RWPE2 (cell line): ENCODE measurements around the gene MDK.
"Not testable (repeated sequence)": the region's sequence is repeated elsewhere in the genome, so short reads cannot be mapped to it uniquely, and the experiment has no call there.

Experiments
- ATAC-seq: fragments of 200-7000 bp; cut with Tn5 transposase; 3 replicates; pipeline ENCODE4 v1.9.1; 2021; ENCODE audit warnings: low read depth
- DNase-seq: peaks from one replicate; pipeline ENCODE4 v3.0.0-alpha.2; 2020; ENCODE audit warnings: low spot score
- H3K27ac ChIP-seq: fragments of 450-650 bp; 2 replicates; pipeline ENCODE4 v1.5.1; 2017; ENCODE audit warnings: mild to moderate bottlenecking; ENCODE audit not compliant: poor library complexity, severe bottlenecking
- H3K27me3 ChIP-seq: fragments of 250-450 bp; sonication (Bioruptor Pico); 2 replicates; pipeline ENCODE4 v1.5.1; 2021; ENCODE audit warnings: mild to moderate bottlenecking, moderate library complexity; ENCODE audit not compliant: insufficient read depth, poor library complexity, severe bottlenecking
- H3K36me3 ChIP-seq: fragments of 250-450 bp; sonication (Bioruptor Pico); 2 replicates; pipeline ENCODE4 v1.5.1; 2020; ENCODE audit warnings: low read depth, mild to moderate bottlenecking, moderate library complexity
- H3K4me1 ChIP-seq: fragments of 250-450 bp; sonication (Bioruptor Pico); 2 replicates; pipeline ENCODE4 v1.5.1; 2021; ENCODE audit warnings: mild to moderate bottlenecking, moderate library complexity; ENCODE audit not compliant: insufficient read depth, poor library complexity, severe bottlenecking
- H3K4me3 ChIP-seq: fragments of 250-450 bp; sonication (Bioruptor Pico); 2 replicates; pipeline ENCODE4 v1.5.1; 2021; ENCODE audit warnings: mild to moderate bottlenecking, moderate library complexity; ENCODE audit not compliant: severe bottlenecking
- H3K9me3 ChIP-seq: fragments of 250-450 bp; sonication (Bioruptor Pico); 2 replicates; pipeline ENCODE4 v1.5.1; 2021; ENCODE audit warnings: mild to moderate bottlenecking, moderate library complexity; ENCODE audit not compliant: severe bottlenecking
- TF ChIP-seq, protein P1 (sequence below): fragments of 450-650 bp; IDR thresholded peaks from one replicate; pipeline ENCODE4 v1.5.1; 2017; ENCODE audit warnings: mild to moderate bottlenecking, moderate library complexity; ENCODE audit not compliant: poor library complexity, severe bottlenecking

The MDK gene

DNA sequence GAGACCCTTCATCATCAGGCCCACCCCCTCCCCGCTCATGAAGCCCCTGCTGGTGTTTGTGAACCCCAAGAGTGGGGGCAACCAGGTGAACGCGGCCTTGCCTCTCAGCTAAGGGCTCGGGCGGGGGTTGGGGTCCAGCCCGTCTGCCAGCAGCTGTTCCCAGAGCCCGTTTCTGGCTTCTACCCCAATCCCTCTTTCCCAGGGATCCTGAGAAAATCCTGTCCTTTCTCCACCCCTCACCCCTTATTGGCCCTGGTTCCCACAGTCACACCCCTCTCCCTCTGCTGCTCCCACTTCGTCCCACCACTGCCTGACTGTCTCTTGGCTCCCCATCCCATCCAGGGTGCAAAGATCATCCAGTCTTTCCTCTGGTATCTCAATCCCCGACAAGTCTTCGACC lies 9.4 kb upstream of the MDK start:
- no peak for DNase-seq
- Histone ChIP-seq H3K4me3 (no peak overlapping the region), H3K9me3 (no peaks in the 10 kb centered on the region), H3K27me3 (no peaks in the 10 kb centered on the region), H3K36me3 (peaks cover 32% of the 10 kb centered on the region), H3K4me1 (no peaks in the 10 kb centered on the region), H3K27ac (no peak overlapping the region)
- no peak for ATAC-seq
- TF ChIP-seq, protein P1, sequence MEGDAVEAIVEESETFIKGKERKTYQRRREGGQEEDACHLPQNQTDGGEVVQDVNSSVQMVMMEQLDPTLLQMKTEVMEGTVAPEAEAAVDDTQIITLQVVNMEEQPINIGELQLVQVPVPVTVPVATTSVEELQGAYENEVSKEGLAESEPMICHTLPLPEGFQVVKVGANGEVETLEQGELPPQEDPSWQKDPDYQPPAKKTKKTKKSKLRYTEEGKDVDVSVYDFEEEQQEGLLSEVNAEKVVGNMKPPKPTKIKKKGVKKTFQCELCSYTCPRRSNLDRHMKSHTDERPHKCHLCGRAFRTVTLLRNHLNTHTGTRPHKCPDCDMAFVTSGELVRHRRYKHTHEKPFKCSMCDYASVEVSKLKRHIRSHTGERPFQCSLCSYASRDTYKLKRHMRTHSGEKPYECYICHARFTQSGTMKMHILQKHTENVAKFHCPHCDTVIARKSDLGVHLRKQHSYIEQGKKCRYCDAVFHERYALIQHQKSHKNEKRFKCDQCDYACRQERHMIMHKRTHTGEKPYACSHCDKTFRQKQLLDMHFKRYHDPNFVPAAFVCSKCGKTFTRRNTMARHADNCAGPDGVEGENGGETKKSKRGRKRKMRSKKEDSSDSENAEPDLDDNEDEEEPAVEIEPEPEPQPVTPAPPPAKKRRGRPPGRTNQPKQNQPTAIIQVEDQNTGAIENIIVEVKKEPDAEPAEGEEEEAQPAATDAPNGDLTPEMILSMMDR = no peak

DNA sequence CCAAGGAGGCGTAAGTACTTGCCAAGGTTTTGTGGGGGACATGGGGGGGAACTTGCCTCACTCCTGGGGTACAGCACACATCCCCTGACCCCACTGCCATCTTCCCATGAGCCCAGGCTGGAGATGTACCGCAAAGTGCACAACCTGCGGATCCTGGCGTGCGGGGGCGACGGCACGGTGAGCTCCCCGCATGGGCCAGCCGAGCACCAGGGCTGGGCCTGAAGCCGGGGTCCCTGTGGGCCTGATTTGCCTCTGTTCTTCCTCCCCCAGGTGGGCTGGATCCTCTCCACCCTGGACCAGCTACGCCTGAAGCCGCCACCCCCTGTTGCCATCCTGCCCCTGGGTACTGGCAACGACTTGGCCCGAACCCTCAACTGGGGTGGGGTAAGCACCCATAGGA lies 9.0 kb upstream of the MDK start:
- H3K27me3 ChIP-seq, H3K4me1 ChIP-seq, ATAC-seq, DNase-seq, H3K9me3 ChIP-seq, H3K27ac ChIP-seq, H3K4me3 ChIP-seq: not testable (repeated sequence)
- peaks cover 32% of the 10 kb centered on the region for H3K36me3 ChIP-seq

DNA sequence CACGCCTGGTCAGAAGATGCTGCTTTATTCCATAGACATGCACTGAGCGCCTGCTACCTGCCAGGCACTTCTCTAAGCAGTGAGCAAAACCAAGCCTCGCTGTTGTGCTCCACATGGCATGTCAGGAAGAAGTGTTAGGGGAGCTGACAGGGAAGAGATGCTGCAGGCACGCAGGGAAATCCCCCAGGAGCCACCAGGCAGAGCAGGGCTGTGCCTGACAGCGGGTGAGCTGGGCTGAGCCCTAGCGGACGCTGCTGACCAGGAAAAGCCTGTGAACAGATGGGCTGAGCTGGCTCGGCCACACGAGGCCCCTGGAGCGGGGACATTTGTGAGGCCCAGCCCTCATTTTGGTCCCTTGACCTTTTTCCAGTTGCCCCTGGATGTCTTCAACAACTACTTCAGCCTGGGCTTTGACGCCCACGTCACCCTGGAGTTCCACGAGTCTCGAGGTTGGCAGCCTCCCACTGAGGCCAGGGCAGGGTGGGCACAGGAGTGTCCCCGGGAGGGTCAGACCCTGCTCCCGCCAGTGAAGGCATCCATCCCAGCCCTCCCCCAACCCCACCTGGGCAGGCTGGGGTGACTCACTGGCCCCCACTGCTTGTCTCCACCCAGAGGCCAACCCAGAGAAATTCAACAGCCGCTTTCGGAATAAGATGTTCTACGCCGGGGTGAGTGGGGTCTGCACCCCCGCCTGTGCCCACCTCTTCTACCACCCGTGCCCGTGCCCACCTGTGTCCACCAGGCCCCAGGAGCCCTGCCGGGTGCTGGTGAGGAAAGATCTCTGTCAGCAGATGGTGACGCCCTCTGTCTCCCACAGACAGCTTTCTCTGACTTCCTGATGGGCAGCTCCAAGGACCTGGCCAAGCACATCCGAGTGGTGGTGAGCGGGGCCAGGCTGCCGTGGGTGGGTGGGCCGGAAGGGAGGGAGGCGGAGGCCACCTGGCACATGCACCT lies 7.4 kb upstream of the MDK start:
- TF ChIP-seq, protein P1 = no peak
- H3K4me3 ChIP-seq = no peak overlapping the region
- DNase-seq (no peak), ATAC-seq (no peak)
- peaks cover 21% of the 10 kb centered on the region for H3K36me3 ChIP-seq
- H3K4me1 ChIP-seq = no peaks in the 10 kb centered on the region
- H3K27ac ChIP-seq = no peak overlapping the region
- H3K27me3 ChIP-seq = no peaks in the 10 kb centered on the region
- H3K9me3 ChIP-seq = no peaks in the 10 kb centered on the region

DNA sequence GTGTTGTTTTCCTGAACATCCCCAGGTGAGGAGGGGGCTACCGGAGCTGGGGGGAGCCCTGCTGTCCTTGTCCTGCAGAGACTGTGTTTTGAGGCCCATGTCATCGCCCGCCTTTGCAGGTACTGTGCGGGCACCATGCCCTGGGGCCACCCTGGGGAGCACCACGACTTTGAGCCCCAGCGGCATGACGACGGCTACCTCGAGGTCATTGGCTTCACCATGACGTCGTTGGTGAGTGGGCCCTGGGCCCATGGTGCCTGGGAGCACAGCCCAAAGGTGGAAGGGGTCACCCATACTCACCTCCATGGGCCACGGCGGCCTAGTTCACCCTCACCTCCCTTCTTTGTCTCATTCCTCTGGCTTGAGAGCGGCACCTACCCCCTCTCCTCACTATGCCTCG lies 6.7 kb upstream of the MDK start:
- H3K27me3 ChIP-seq = no peaks in the 10 kb centered on the region
- TF ChIP-seq, protein P1 = no peak
- H3K9me3 ChIP-seq = no peaks in the 10 kb centered on the region
- no peak overlapping the region for H3K4me3 ChIP-seq
- peaks cover 17% of the 10 kb centered on the region for H3K36me3 ChIP-seq
- H3K27ac ChIP-seq = no peak overlapping the region
- no peak for ATAC-seq
- no peaks in the 10 kb centered on the region for H3K4me1 ChIP-seq
- no peak for DNase-seq

DNA sequence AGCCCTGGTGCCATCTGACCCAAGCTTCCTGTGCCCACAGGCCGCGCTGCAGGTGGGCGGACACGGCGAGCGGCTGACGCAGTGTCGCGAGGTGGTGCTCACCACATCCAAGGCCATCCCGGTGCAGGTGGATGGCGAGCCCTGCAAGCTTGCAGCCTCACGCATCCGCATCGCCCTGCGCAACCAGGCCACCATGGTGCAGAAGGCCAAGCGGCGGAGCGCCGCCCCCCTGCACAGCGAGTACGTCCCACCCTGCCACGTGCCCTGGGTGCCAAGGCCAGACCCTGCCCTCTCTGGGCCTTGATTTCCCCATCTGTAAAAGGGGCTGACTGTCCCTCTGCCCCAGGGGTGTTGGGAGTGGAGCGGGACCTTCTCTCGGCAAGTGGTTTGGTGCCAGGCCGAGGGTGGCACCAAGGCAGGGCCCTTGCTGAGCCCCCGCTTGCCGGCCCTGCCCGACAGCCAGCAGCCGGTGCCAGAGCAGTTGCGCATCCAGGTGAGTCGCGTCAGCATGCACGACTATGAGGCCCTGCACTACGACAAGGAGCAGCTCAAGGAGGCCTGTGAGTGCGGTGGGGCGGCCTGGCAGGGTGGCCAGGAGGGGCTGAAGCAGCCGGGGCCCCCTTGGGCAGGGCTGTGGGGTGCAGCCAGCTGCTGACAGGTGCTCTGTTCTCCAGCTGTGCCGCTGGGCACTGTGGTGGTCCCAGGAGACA lies 5.9 kb upstream of the MDK start:
- Histone ChIP-seq H3K27ac (no peak overlapping the region), H3K4me3 (no peak overlapping the region), H3K9me3 (no peaks in the 10 kb centered on the region), H3K4me1 (no peaks in the 10 kb centered on the region), H3K36me3 (peaks cover 11% of the 10 kb centered on the region), H3K27me3 (no peaks in the 10 kb centered on the region)
- ATAC-seq (no peak), DNase-seq (no peak)
- TF ChIP-seq, protein P1 = no peak
